ENCODE results near the gene USP36. TPM values are rescaled to one million over a fixed set of nuclear protein-coding genes. Genes with fewer than 3 reads are reported as not detected.

USP36 gene
- total and polyA plus RNA-seq, 8 donors: 31.2 to 58.3 (median 35.8) TPM

- no peak for DNase-seq
- intact Hi-C loops (cut with DNase I): no loop called here
- no peak for FAIRE-seq
- Histone ChIP-seq H3K36me3 (no peaks in the 10 kb centered on the region), H3K4me1 (peaks cover 8 to 42% (median 24%) of the 10 kb centered on the region in 3 donors), H3K27me3 (no peaks in the 10 kb centered on the region), H3K4me3 (no peak overlapping the region), H3K27ac (peak overlapping the region in 3 of 4 donors; percentile 1 to 81 (median 72)), H3K9me3 (no peaks in the 10 kb centered on the region)
- TF ChIP-seq CTCF (IDR thresholded peaks at IDR 0.05): no peak
- 25 to 38% methylated on average over 5 of the region's 5 CpGs for WGBS, 2 donors
- ATAC-seq: peak in 3 of 4 donors; percentile 38 to 69 (median 59)
Measured at GRCh38 chr17:78761789-78762406, 78.7 kb downstream of the USP36 start.

GRCh38 chr17:78759969-78760352 is 80.7 kb downstream of the USP36 start:
- DNase-seq (no peak), FAIRE-seq (no peak), ATAC-seq (no peak)
- no peak overlapping the region for H3K4me3 ChIP-seq
- H3K9me3 ChIP-seq: no peaks in the 10 kb centered on the region
- peak overlapping the region in 1 of 4 donors; percentile 37 for H3K27ac ChIP-seq
- TF ChIP-seq CTCF (IDR thresholded peaks at IDR 0.05): no peak
- peaks cover 8 to 42% (median 24%) of the 10 kb centered on the region in 3 donors for H3K4me1 ChIP-seq
- WGBS, 2 donors: 90 to 93% methylated on average over 5 of the region's 5 CpGs
- no peaks in the 10 kb centered on the region for H3K27me3 ChIP-seq
- no peaks in the 10 kb centered on the region for H3K36me3 ChIP-seq
- intact Hi-C loops (cut with DNase I): no loop called here

- Histone ChIP-seq H3K36me3 (no peaks in the 10 kb centered on the region), H3K27ac (peak overlapping the region in 2 of 4 donors; percentile 37 to 47), H3K9me3 (no peaks in the 10 kb centered on the region), H3K4me1 (peaks cover 8 to 42% (median 24%) of the 10 kb centered on the region in 3 donors), H3K27me3 (no peaks in the 10 kb centered on the region), H3K4me3 (no peak overlapping the region)
- no peak for TF ChIP-seq CTCF (IDR thresholded peaks at IDR 0.05)
- 65 to 66% methylated on average over 11 of the region's 11 CpGs for WGBS, 2 donors
- DNase-seq: peak in 5 of 6 donors; percentile 73 to 84 (median 76)
- peak; percentile 71 to 83 (median 78) for ATAC-seq
- intact Hi-C loops (cut with DNase I): no loop called here
- FAIRE-seq: no peak
Measured at GRCh38 chr17:78759203-78759968, 81.2 kb downstream of the USP36 start.

- FAIRE-seq: no peak
- intact Hi-C loops (cut with DNase I): no loop called here
Measured at GRCh38 chr17:78753316-78754250, 87.0 kb downstream of the USP36 start.

More at GRCh38 chr17:78753316-78754250, 87.0 kb downstream of the USP36 start:
- H3K9me3 ChIP-seq: no peaks in the 10 kb centered on the region
- H3K4me1 ChIP-seq: peaks cover under 1 to 27% (median 9%) of the 10 kb centered on the region in 3 donors
- no peaks in the 10 kb centered on the region for H3K27me3 ChIP-seq
- DNase-seq (no peak), ATAC-seq (no peak)
- H3K36me3 ChIP-seq: no peaks in the 10 kb centered on the region
- TF ChIP-seq CTCF (IDR thresholded peaks at IDR 0.05): no peak
- 77 to 82% methylated on average over 13 of the region's 13 CpGs for WGBS, 2 donors
- no peak overlapping the region for H3K4me3 ChIP-seq
- H3K27ac ChIP-seq: no peak overlapping the region

Data from pancreas (tissue), 10 donors.